ENCODE data around the gene AP2M1. TPM values are rescaled to one million over a fixed set of nuclear protein-coding genes. Genes with fewer than 3 reads are reported as not detected.

Gene AP2M1
- polyA plus RNA-seq, 1 donor (not counting 4 experiments of a cell fraction or from before 2014, with no cell fraction given), result 431 TPM

GRCh38 chr3:184140436-184140835 is 34.2 kb upstream of the AP2M1 start:
- FAIRE-seq (no peak), DNase-seq (ENCODE audit: low read depth, low spot score) (no peak)
- Histone ChIP-seq H3K36me3 (ENCODE audit: control insufficient read depth in 2 of 2, extremely low read depth in 1 of 2, insufficient read depth in 2 of 2, low read length in 2 of 2) (peaks cover 41 to 44% of the 10 kb centered on the region in 2 experiments), H3K27me3 (ENCODE audit: control insufficient read depth, extremely low read depth, insufficient read depth, low read length) (no peaks in the 10 kb centered on the region), H3K4me2 (ENCODE audit: control insufficient read depth, extremely low read depth, insufficient read depth, low read depth, low read length) (no peak overlapping the region), H3K79me2 (ENCODE audit: control insufficient read depth, insufficient read depth, low read length) (peaks cover 31% of the 10 kb centered on the region), H3K4me1 (ENCODE audit: control insufficient read depth, extremely low read depth, insufficient read depth, low read length) (peaks cover 15% of the 10 kb centered on the region), H3K9me3 (ENCODE audit: control insufficient read depth, low read depth, low read length) (no peaks in the 10 kb centered on the region), H3K9me1 (ENCODE audit: control insufficient read depth, extremely low read depth, insufficient read depth, low read length) (no peaks in the 10 kb centered on the region), H3K9ac (ENCODE audit: control insufficient read depth, extremely low read depth, insufficient read depth, low read length) (no peak overlapping the region), H2AFZ (ENCODE audit: control insufficient read depth, low read length) (no peak overlapping the region), H3K4me3 (ENCODE audit: control insufficient read depth in 2 of 3, extremely low read depth in 1 of 3, insufficient read depth in 2 of 3, low read depth in 1 of 3, low read length in 3 of 3) (no peak overlapping the region), H3K27ac (ENCODE audit: control insufficient read depth, insufficient read depth, low read length) (no peak overlapping the region), H4K20me1 (ENCODE audit: control insufficient read depth, extremely low read depth, insufficient read depth, low read length) (peaks cover 7% of the 10 kb centered on the region)
- no peak for TF ChIP-seq CTCF (optimal IDR thresholded peaks at IDR 0.05 in 1 of 3, IDR thresholded peaks at IDR 0.05 in 1 of 3, conservative IDR thresholded peaks at IDR 0.05 in 1 of 3; ENCODE audit: extremely low read depth in 1 of 3, insufficient read depth in 2 of 3, low read length in 3 of 3)
- no peak for TF ChIP-seq EZH2 (IDR thresholded peaks at IDR 0.05; ENCODE audit: low read length)
- dilution Hi-C loops (cut with MboI; ENCODE audit: extremely low pct_ligation_motif_present, low sequenced_read_pairs), result no loop called here

DNA sequence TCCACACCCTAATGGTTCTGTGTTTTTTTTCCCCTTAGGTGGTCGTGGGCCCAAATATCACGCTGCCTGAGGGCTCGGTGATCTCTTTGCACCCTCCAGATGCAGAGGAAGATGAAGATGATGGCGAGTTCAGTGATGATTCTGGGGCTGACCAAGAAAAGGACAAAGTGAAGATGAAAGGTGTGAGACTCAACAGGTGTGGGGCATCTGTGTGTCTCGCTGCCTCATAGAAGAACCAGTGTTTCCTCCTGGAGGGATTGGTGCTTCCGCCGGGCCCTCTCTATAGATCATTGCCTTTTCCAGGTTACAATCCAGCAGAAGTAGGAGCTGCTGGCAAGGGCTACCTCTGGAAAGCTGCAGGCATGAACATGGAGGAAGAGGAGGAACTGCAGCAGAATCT is 32.5 kb upstream of the AP2M1 start:
- Histone ChIP-seq H2AFZ (ENCODE audit: control insufficient read depth, low read length) (no peak overlapping the region), H3K36me3 (ENCODE audit: control insufficient read depth in 2 of 2, extremely low read depth in 1 of 2, insufficient read depth in 2 of 2, low read length in 2 of 2) (peaks cover 41 to 47% of the 10 kb centered on the region in 2 experiments), H3K4me1 (ENCODE audit: control insufficient read depth, extremely low read depth, insufficient read depth, low read length) (peaks cover 4% of the 10 kb centered on the region), H4K20me1 (ENCODE audit: control insufficient read depth, extremely low read depth, insufficient read depth, low read length) (peaks cover 9% of the 10 kb centered on the region), H3K4me3 (ENCODE audit: control insufficient read depth in 2 of 3, extremely low read depth in 1 of 3, insufficient read depth in 2 of 3, low read depth in 1 of 3, low read length in 3 of 3) (no peak overlapping the region), H3K9me1 (ENCODE audit: control insufficient read depth, extremely low read depth, insufficient read depth, low read length) (no peaks in the 10 kb centered on the region), H3K27ac (ENCODE audit: control insufficient read depth, insufficient read depth, low read length) (no peak overlapping the region), H3K27me3 (ENCODE audit: control insufficient read depth, extremely low read depth, insufficient read depth, low read length) (no peaks in the 10 kb centered on the region), H3K4me2 (ENCODE audit: control insufficient read depth, extremely low read depth, insufficient read depth, low read depth, low read length) (no peak overlapping the region), H3K9ac (ENCODE audit: control insufficient read depth, extremely low read depth, insufficient read depth, low read length) (no peak overlapping the region), H3K79me2 (ENCODE audit: control insufficient read depth, insufficient read depth, low read length) (peaks cover 13% of the 10 kb centered on the region), H3K9me3 (ENCODE audit: control insufficient read depth, low read depth, low read length) (no peaks in the 10 kb centered on the region)
- FAIRE-seq (no peak), DNase-seq (ENCODE audit: low read depth, low spot score) (no peak)
- dilution Hi-C loops (cut with MboI; ENCODE audit: extremely low pct_ligation_motif_present, low sequenced_read_pairs), result no loop called here
- no peak for TF ChIP-seq CTCF (optimal IDR thresholded peaks at IDR 0.05 in 1 of 3, IDR thresholded peaks at IDR 0.05 in 1 of 3, conservative IDR thresholded peaks at IDR 0.05 in 1 of 3; ENCODE audit: extremely low read depth in 1 of 3, insufficient read depth in 2 of 3, low read length in 3 of 3)
